Activated B cell treated with CpG ODN at 0.5 μM for 24 hours (primary cell): ENCODE data around the gene RGP1. TPM values are rescaled to one million over a fixed set of nuclear protein-coding genes. Genes with fewer than 3 reads are reported as not detected.

Source experiments
- ATAC-seq: fragments of 200-7000 bp; cut with Tn5 transposase; one replicate; pipeline ENCODE4 v1.10.0; 2021; ENCODE audit warnings: low read depth, mild to moderate bottlenecking, moderate library complexity
- CTCF ChIA-PET: fragments of 350-600 bp; sonication (Branson Sonifier 250); formaldehyde crosslinking; loops from one replicate; lab custom pipeline; 2021; ENCODE audit warnings: antibody characterized with exemption; lab: Charles Lee
- POLR2A ChIA-PET: fragments of 350-600 bp; sonication (Branson Sonifier 250); formaldehyde crosslinking; loops from one replicate; lab custom pipeline; 2021; ENCODE audit warnings: antibody characterized with exemption; lab: Charles Lee
- DNase-seq: peaks from one replicate; pipeline ENCODE4 v3.0.0; 2022
- H3K27ac Mint-ChIP-seq: one replicate; pipeline ENCODE4 v1.8.0; 2020; ENCODE audit warnings: mixed read lengths
- H3K27me3 Mint-ChIP-seq: one replicate; pipeline ENCODE4 v1.8.0; 2021; ENCODE audit warnings: mixed read lengths
- H3K36me3 Mint-ChIP-seq: one replicate; pipeline ENCODE4 v1.8.0; 2021; ENCODE audit warnings: low read depth, mixed read lengths
- H3K4me1 Mint-ChIP-seq: one replicate; pipeline ENCODE4 v1.8.0; 2021; ENCODE audit warnings: mixed read lengths
- H3K4me3 Mint-ChIP-seq: one replicate; pipeline ENCODE4 v1.8.0; 2020; ENCODE audit warnings: mild to moderate bottlenecking, mixed read lengths
- H3K9me3 Mint-ChIP-seq: one replicate; pipeline ENCODE4 v1.8.0; 2020; ENCODE audit warnings: mixed read lengths
- CTCF ChIP-seq: fragments of 200-600 bp; IDR thresholded peaks from one replicate; pipeline ENCODE4 v1.8.0; 2022; ENCODE audit warnings: antibody characterized with exemption, mild to moderate bottlenecking
- intact Hi-C: fragments of 100-400 bp; cut with micrococcal nuclease; formaldehyde crosslinking; loops from one replicate; pipeline ENCODE4 v1.15.1; 2024
- total RNA-seq: library from RNA; stranded (reverse); gene quantifications from 2 replicates; pipeline ENCODE4 v1.2.3, GENCODE V29; 2022

RGP1 gene
- total RNA-seq, 1 donor from 2014 or later: 25.4 TPM

- Mint-ChIP-seq H3K9me3 (no peaks in the 10 kb centered on the region), H3K4me3 (no peak overlapping the region), H3K36me3 (peaks cover 30% of the 10 kb centered on the region), H3K4me1 (no peaks in the 10 kb centered on the region), H3K27ac (no peak overlapping the region), H3K27me3 (no peaks in the 10 kb centered on the region)
- CTCF ChIA-PET: interaction anchor here (0.9 to 1.0 kb wide), 2 partner anchors 10 to 12 kb away, joined by 3 to 6 read pairs; no protein-coding TSS in a partner anchor
- DNase-seq (no peak), ATAC-seq (no peak)
- intact Hi-C loops: no loop called here
- TF ChIP-seq CTCF: no peak
- POLR2A ChIA-PET: interaction anchor here (0.6 kb wide), 1 partner anchor 9 kb away, joined by 3 read pairs; no protein-coding TSS in a partner anchor
These were observed 51.4 kb downstream of the RGP1 start for GRCh38 chr9:35800530-35800929.

GRCh38 chr9:35801328-35802128, 52.4 kb downstream of the RGP1 start:
- Mint-ChIP-seq H3K4me1 (peaks cover 1% of the 10 kb centered on the region), H3K27me3 (no peaks in the 10 kb centered on the region), H3K9me3 (no peaks in the 10 kb centered on the region), H3K27ac (no peak overlapping the region), H3K4me3 (no peak overlapping the region), H3K36me3 (peaks cover 39% of the 10 kb centered on the region)
- POLR2A ChIA-PET: interaction anchor here (0.6 kb wide), 1 partner anchor 337 kb away, joined by 5 read pairs; no protein-coding TSS in a partner anchor
- no peak for DNase-seq
- no peak for TF ChIP-seq CTCF
- intact Hi-C loops: no loop called here
- ATAC-seq: no peak
- CTCF ChIA-PET: interaction anchor here (0.9 kb wide), 1 partner anchor 11 kb away, joined by 3 read pairs; no protein-coding TSS in a partner anchor

- Mint-ChIP-seq H3K36me3 (peaks cover 42% of the 10 kb centered on the region), H3K27ac (no peak overlapping the region), H3K9me3 (no peaks in the 10 kb centered on the region), H3K4me3 (no peak overlapping the region), H3K27me3 (no peaks in the 10 kb centered on the region), H3K4me1 (peaks cover 6% of the 10 kb centered on the region)
- no peak for DNase-seq
- POLR2A ChIA-PET: no interaction called here
- intact Hi-C loops: no loop called here
- CTCF ChIA-PET: interaction anchor here (1.1 to 2.2 kb wide), 3 partner anchors 16 to 82 kb away, joined by 3 to 7 read pairs (median 6); no protein-coding TSS in a partner anchor
- no peak for TF ChIP-seq CTCF
- no peak for ATAC-seq
These were observed 57.0 kb downstream of the RGP1 start for GRCh38 chr9:35806101-35806500.

Other genes starting within 250 kb of the RGP1 start
- 48.7 and 51.9 TPM in 2 replicates for gene TESK1, start 144.0 kb upstream of the RGP1 start, total RNA-seq
- gene CD72, start 130.9 kb upstream of the RGP1 start, total RNA-seq: 118 and 125 TPM in 2 replicates
- gene SIT1, start 98.4 kb upstream of the RGP1 start, total RNA-seq: 27.5 and 28.0 TPM in 2 replicates
- 8,247 and 9,516 TPM in 2 replicates for gene RMRP, start 91.3 kb upstream of the RGP1 start, total RNA-seq
- 32.5 and 34.5 TPM in 2 replicates for gene CCDC107, start 91.0 kb upstream of the RGP1 start, total RNA-seq
- 0.59 and 0.89 TPM in 2 replicates for gene ARHGEF39, start 84.1 kb upstream of the RGP1 start, total RNA-seq
- 0.86 TPM in 1 of 2 replicates, not detected in the other for gene CA9, start 75.4 kb upstream of the RGP1 start, total RNA-seq
- 1.9 and 2.0 TPM in 2 replicates for gene TPM2, start 59.4 kb upstream of the RGP1 start, total RNA-seq
- 327 and 362 TPM in 2 replicates for gene TLN1, start 17.1 kb upstream of the RGP1 start, total RNA-seq
- 13.8 and 16.9 TPM in 2 replicates for gene CREB3, start 16.6 kb upstream of the RGP1 start, total RNA-seq
- 93.4 and 104 TPM in 2 replicates for gene GBA2, start 59 bp upstream of the RGP1 start, total RNA-seq
- gene MSMP, start 5.0 kb downstream of the RGP1 start, total RNA-seq: 0.78 and 1.2 TPM in 2 replicates
- 4.4 and 4.6 TPM in 2 replicates for gene NPR2, start 42.3 kb downstream of the RGP1 start, total RNA-seq
- gene SPAG8, start 63.0 kb downstream of the RGP1 start, total RNA-seq: 1.8 and 4.0 TPM in 2 replicates
- 27.9 and 34.0 TPM in 2 replicates for gene HINT2, start 65.8 kb downstream of the RGP1 start, total RNA-seq
- gene FAM221B, start 79.4 kb downstream of the RGP1 start, total RNA-seq: not detected in 2 replicates
- gene TMEM8B, start 79.9 kb downstream of the RGP1 start, total RNA-seq: 5.0 and 8.0 TPM in 2 replicates
- gene OR13J1, start 121.1 kb downstream of the RGP1 start, total RNA-seq: not detected in 2 replicates
- not detected in 2 replicates for gene HRCT1, start 156.9 kb downstream of the RGP1 start, total RNA-seq
- gene SPAAR, start 160.2 kb downstream of the RGP1 start, total RNA-seq: not detected in 2 replicates
- gene OR2S2, start 208.9 kb downstream of the RGP1 start, total RNA-seq: not detected in 2 replicates